Neuronal stem cell (in vitro differentiated cells): ENCODE measurements around the gene POC1B.
A peak's percentile ranks its signal among the peaks of the same experiment; 100 is the strongest.

ENCODE experiments used
- DNase-seq: peaks from one replicate; pipeline ENCODE4 v3.0.0-alpha.2; 2013; ENCODE audit warnings: low spot score
- H2AFZ ChIP-seq: one replicate; pipeline ENCODE4 v1.6.1; 2013; ENCODE audit warnings: mild to moderate bottlenecking, low read length, inconsistent platforms
- H2AK5ac ChIP-seq: 2 replicates; pipeline ENCODE4 v1.6.1; 2013; ENCODE audit warnings: low read depth, mild to moderate bottlenecking, inconsistent platforms, low read length, moderate library complexity, mixed read lengths
- H2BK120ac ChIP-seq: 2 replicates; pipeline ENCODE4 v1.6.1; 2013; ENCODE audit warnings: low read depth, mild to moderate bottlenecking, inconsistent platforms, low read length, moderate library complexity, mixed read lengths
- H2BK12ac ChIP-seq: one replicate; pipeline ENCODE4 v1.6.1; 2013; ENCODE audit warnings: low read length, inconsistent platforms
- H2BK15ac ChIP-seq: 2 replicates; pipeline ENCODE4 v1.6.1; 2013; ENCODE audit warnings: mild to moderate bottlenecking, low read length, inconsistent platforms, mixed read lengths
- H2BK5ac ChIP-seq: one replicate; pipeline ENCODE4 v1.6.1; 2013; ENCODE audit warnings: inconsistent platforms, mild to moderate bottlenecking, low read length, moderate library complexity
- H3K14ac ChIP-seq: one replicate; pipeline ENCODE4 v1.6.1; 2013; ENCODE audit warnings: low read length, inconsistent platforms
- H3K18ac ChIP-seq: 2 replicates; pipeline ENCODE4 v1.6.1; 2013; ENCODE audit warnings: low read length, inconsistent platforms
- H3K23ac ChIP-seq: 2 replicates; pipeline ENCODE4 v1.6.1; 2013; ENCODE audit warnings: low read depth, mild to moderate bottlenecking, mixed read lengths, low read length, inconsistent platforms; ENCODE audit not compliant: poor library complexity
- H3K27ac ChIP-seq: replicated peaks from 3 replicates; pipeline ENCODE4 v1.5.1; 2013; ENCODE audit warnings: low read length, inconsistent platforms
- H3K27me3 ChIP-seq, 3 experiments: 2 replicates each; pipeline ENCODE4 v1.6.1; 2013; ENCODE audit warnings: low read length in 3 of 3, mild to moderate bottlenecking in 2 of 3, inconsistent platforms in 1 of 3, low read depth in 1 of 3, mixed read lengths in 1 of 3, moderate library complexity in 1 of 3; ENCODE audit not compliant: control insufficient read depth in 3 of 3, insufficient read depth in 3 of 3
- H3K36me3 ChIP-seq, 2 donors: replicated peaks in 1 of 2; 2 replicates each; pipeline ENCODE4 v1.6.1; 2013; ENCODE audit warnings: low read length in 2 of 2; ENCODE audit not compliant: control insufficient read depth in 2 of 2, insufficient read depth in 2 of 2
- H3K4ac ChIP-seq: 2 replicates; pipeline ENCODE4 v1.6.1; 2013; ENCODE audit warnings: inconsistent platforms, mild to moderate bottlenecking, low read length, moderate library complexity
- H3K4me1 ChIP-seq, 2 donors: 1 replicate in 1 of 2; 2 replicates in 1 of 2; pipeline ENCODE4 v1.6.1; 2013; ENCODE audit warnings: low read length in 2 of 2, low read depth in 1 of 2; ENCODE audit not compliant: control insufficient read depth in 2 of 2, insufficient read depth in 1 of 2
- H3K4me2 ChIP-seq: one replicate; pipeline ENCODE4 v1.6.1; 2013; ENCODE audit warnings: mild to moderate bottlenecking, low read length, inconsistent platforms; ENCODE audit not compliant: insufficient read depth, poor library complexity, severe bottlenecking
- H3K4me3 ChIP-seq, 2 donors: 2 replicates each; pipeline ENCODE4 v1.5.1; 2013; ENCODE audit warnings: low read length in 2 of 2, mild to moderate bottlenecking in 2 of 2, inconsistent platforms in 1 of 2, moderate library complexity in 1 of 2
- H3K79me1 ChIP-seq: one replicate; pipeline ENCODE4 v1.6.1; 2013; ENCODE audit warnings: low read depth, mild to moderate bottlenecking, inconsistent platforms, low read length, moderate library complexity
- H3K9ac ChIP-seq: one replicate; pipeline ENCODE4 v1.6.1; 2013; ENCODE audit warnings: mild to moderate bottlenecking, low read depth, low read length, inconsistent platforms; ENCODE audit not compliant: poor library complexity
- H3K9me3 ChIP-seq, 2 donors: replicated peaks in 1 of 2; 2 replicates each; pipeline versions ENCODE3 to v1.6.1; 2013; ENCODE audit warnings: low read length in 2 of 2, mild to moderate bottlenecking in 2 of 2, inconsistent platforms in 1 of 2, low read depth in 1 of 2, mixed read lengths in 1 of 2, moderate library complexity in 1 of 2; ENCODE audit not compliant: control insufficient read depth in 2 of 2, insufficient read depth in 1 of 2
- H4K8ac ChIP-seq: one replicate; pipeline ENCODE4 v1.6.1; 2013; ENCODE audit warnings: low read depth, mild to moderate bottlenecking, inconsistent platforms, low read length, moderate library complexity
- H4K91ac ChIP-seq: one replicate; pipeline ENCODE4 v1.6.1; 2013; ENCODE audit warnings: low read length, low read depth, mild to moderate bottlenecking, inconsistent platforms; ENCODE audit not compliant: poor library complexity
- WGBS, 2 donors: extraction: QIAGEN DNeasy Blood & Tissue Kit; methylation state at CpG; one replicate each; pipeline ENCODE4 v1.1.7; 2013; ENCODE audit warnings: missing lambda C conversion rate in 2 of 2, mixed read lengths in 1 of 2; ENCODE audit not compliant: insufficient read length in 2 of 2, insufficient replicate concordance in 1 of 2; ENCODE audit errors: extremely low coverage in 2 of 2; 5-methylcytosine and 5-hydroxymethylcytosine counted together

POC1B gene

DNA sequence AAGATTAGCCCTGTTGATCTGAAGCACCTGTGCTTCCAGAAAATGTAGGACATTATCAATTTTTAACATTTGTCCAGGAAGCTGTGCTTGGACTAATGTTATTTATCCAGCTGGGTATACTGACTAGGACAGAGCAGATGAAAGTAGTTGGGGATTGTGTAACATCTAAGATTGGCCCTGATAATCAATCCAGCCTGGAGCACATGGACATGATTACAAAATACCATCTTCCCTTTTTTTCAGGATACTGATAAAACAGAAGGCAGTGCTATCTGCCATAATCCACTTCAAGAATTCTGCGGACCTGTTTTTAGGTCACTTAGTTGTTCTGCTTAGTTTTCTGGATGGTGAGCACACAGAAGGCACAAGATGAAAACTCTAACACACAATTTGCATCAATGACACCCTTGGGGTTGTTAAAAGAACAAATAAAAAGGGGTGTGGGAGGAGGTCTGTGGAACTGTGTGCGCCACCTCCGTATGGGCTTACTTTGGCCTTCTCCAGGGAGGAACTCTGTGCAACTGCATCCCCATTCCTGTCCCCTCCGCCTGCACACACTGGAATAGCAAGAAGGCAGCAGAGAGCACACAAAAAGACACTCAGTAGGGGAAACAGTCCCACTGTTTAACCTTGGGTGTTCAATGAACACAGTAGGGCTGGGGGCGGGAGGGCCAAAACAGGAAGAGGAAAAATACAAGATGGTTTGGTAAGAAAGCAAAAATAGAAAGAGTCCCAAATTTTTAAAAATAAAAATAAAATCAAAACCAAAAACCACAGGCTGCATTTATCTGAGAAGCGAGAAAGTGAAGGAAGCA is 142.4 kb downstream of the POC1B start:
- Histone ChIP-seq H3K27me3 (no peaks in the 10 kb centered on the region), H3K4me2 (no peak overlapping the region), H4K91ac (no peak overlapping the region), H3K36me3 (no peaks in the 10 kb centered on the region), H3K27ac (no peak overlapping the region), H3K4me3 (no peak overlapping the region), H2BK120ac (no peak overlapping the region), H3K79me1 (no peaks in the 10 kb centered on the region), H2AFZ (peak overlapping the region; percentile 70), H3K14ac (no peak overlapping the region), H2BK5ac (no peak overlapping the region), H2AK5ac (no peak overlapping the region), H2BK12ac (no peak overlapping the region), H3K23ac (no peak overlapping the region), H3K4me1 (peaks cover 17 to 19% of the 10 kb centered on the region in 2 donors), H4K8ac (no peak overlapping the region), H3K9ac (no peak overlapping the region), H3K9me3 (no peaks in the 10 kb centered on the region), H3K4ac (no peak overlapping the region), H3K18ac (no peak overlapping the region), H2BK15ac (no peak overlapping the region)
- WGBS, 2 donors, result no CpG with 5 or more reads among the region's 6 CpGs
- no peak for DNase-seq

GRCh38 chr12:89382328-89382727 is 143.5 kb downstream of the POC1B start:
- Histone ChIP-seq H3K4ac (no peak overlapping the region), H2AK5ac (no peak overlapping the region), H3K9ac (no peak overlapping the region), H2BK12ac (no peak overlapping the region), H3K14ac (no peak overlapping the region), H3K18ac (no peak overlapping the region), H3K4me3 (no peak overlapping the region), H3K9me3 (no peaks in the 10 kb centered on the region), H3K79me1 (no peaks in the 10 kb centered on the region), H2AFZ (no peak overlapping the region), H3K27ac (no peak overlapping the region), H3K27me3 (no peaks in the 10 kb centered on the region), H3K4me1 (peaks cover 17 to 19% of the 10 kb centered on the region in 2 donors), H4K8ac (no peak overlapping the region), H3K23ac (no peak overlapping the region), H2BK15ac (no peak overlapping the region), H2BK5ac (no peak overlapping the region), H2BK120ac (no peak overlapping the region), H3K36me3 (no peaks in the 10 kb centered on the region), H3K4me2 (no peak overlapping the region), H4K91ac (no peak overlapping the region)
- DNase-seq, result no peak
- no CpG with 5 or more reads among the region's 5 CpGs for WGBS, 2 donors

DNA sequence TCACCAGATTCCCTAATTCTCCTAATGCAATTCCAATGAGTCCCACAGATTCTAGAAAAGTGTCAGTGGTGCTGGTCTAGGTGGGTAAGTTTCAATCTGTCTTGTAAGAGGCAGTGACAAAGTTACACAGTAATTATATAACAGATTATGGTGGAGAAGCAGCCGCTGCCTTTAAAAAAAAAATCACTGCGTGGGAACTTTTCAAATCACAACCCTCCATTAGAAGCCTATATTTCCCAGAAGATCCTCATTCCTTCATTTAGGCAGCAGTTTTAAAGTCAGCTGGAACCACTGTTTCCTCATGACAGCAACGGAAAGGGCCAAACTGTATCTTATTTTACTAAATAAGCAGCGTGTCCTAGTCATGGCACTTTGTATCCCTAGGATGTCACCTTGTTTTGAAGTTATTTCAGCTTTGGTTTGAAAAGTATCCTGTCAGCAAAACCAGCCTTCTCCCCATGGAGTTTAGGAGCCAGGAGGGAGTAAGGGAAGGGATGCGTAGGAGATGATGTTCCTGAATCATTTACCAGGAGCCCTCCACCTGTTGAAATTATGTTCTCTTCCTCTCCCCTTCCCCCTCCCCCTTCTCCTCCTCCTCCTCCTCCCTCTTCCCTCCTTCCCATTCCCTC is 145.9 kb downstream of the POC1B start:
- Histone ChIP-seq H3K4ac (no peak overlapping the region), H4K91ac (no peak overlapping the region), H3K18ac (no peak overlapping the region), H3K36me3 (no peaks in the 10 kb centered on the region), H2BK120ac (no peak overlapping the region), H3K27me3 (no peaks in the 10 kb centered on the region), H2BK12ac (no peak overlapping the region), H2BK5ac (no peak overlapping the region), H3K79me1 (no peaks in the 10 kb centered on the region), H3K4me2 (no peak overlapping the region), H3K23ac (no peak overlapping the region), H2BK15ac (no peak overlapping the region), H3K4me1 (peaks cover 9 to 15% of the 10 kb centered on the region in 2 donors), H3K4me3 (no peak overlapping the region), H2AFZ (no peak overlapping the region), H3K14ac (no peak overlapping the region), H2AK5ac (no peak overlapping the region), H3K9me3 (no peaks in the 10 kb centered on the region), H3K9ac (no peak overlapping the region), H4K8ac (no peak overlapping the region), H3K27ac (no peak overlapping the region)
- no CpG with 5 or more reads among the region's 5 CpGs for WGBS, 2 donors
- no peak for DNase-seq

GRCh38 chr12:89379148-89379838 is 146.6 kb downstream of the POC1B start:
- no peak overlapping the region for H2BK12ac ChIP-seq
- H3K9me3 ChIP-seq, result no peaks in the 10 kb centered on the region
- H3K27me3 ChIP-seq, result no peaks in the 10 kb centered on the region
- H2BK120ac ChIP-seq, result no peak overlapping the region
- H3K4ac ChIP-seq, result no peak overlapping the region
- no peaks in the 10 kb centered on the region for H3K79me1 ChIP-seq
- no peak overlapping the region for H2AFZ ChIP-seq
- H3K36me3 ChIP-seq, result no peaks in the 10 kb centered on the region
- H2BK15ac ChIP-seq, result no peak overlapping the region
- H2AK5ac ChIP-seq, result no peak overlapping the region
- no peak overlapping the region for H4K8ac ChIP-seq
- no peak overlapping the region for H3K9ac ChIP-seq
- H2BK5ac ChIP-seq, result no peak overlapping the region
- no peak overlapping the region for H3K4me3 ChIP-seq
- H4K91ac ChIP-seq, result no peak overlapping the region
- no peak for DNase-seq
- no peak overlapping the region for H3K4me2 ChIP-seq
- H3K14ac ChIP-seq, result no peak overlapping the region
- H3K27ac ChIP-seq, result no peak overlapping the region
- H3K23ac ChIP-seq, result no peak overlapping the region
- WGBS, 2 donors, result no CpG with 5 or more reads among the region's 6 CpGs
- no peak overlapping the region for H3K18ac ChIP-seq
- peaks cover 8% of the 10 kb centered on the region in 2 donors for H3K4me1 ChIP-seq
